HG03469 (cell line): ENCODE results near the gene GRIK2.
"Not testable (repeated sequence)": the region's sequence is repeated elsewhere in the genome, so short reads cannot be mapped to it uniquely, and the experiment has no call there.

Experiments
- ATAC-seq: cut with Tn5 transposase; IDR thresholded peaks from one replicate; pipeline ENCODE4 v1.9.1; 2021; ENCODE audit warnings: mild to moderate bottlenecking, moderate library complexity, moderate number of reproducible peaks; ENCODE audit not compliant: unreplicated experiment

GRIK2 gene

GRCh38 chr6:101626269-101626668, 232.8 kb downstream of the GRIK2 start:
- no peak for ATAC-seq

- ATAC-seq, result no peak
Observed at GRCh38 chr6:101630941-101631340, 237.4 kb downstream of the GRIK2 start.

DNA sequence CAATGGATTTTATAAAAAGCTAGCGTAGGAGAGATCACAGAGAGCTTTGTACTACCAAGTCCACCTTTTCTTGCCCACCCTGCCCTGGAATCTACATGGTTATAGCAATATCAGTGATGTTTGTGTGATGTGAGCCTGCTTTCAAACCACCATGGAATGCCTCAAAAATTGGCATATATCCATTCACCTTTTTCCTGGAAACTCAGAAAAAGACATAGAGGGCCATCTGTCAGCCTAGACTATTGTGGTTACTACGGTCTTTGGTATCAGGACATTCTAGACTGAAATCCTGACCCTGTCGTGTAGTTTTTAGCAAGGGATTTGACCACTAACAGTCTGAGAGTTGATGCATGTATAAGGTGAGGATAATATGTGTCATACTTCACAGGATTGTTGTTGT, 239.6 kb downstream of the GRIK2 start:
- ATAC-seq, result no peak

DNA sequence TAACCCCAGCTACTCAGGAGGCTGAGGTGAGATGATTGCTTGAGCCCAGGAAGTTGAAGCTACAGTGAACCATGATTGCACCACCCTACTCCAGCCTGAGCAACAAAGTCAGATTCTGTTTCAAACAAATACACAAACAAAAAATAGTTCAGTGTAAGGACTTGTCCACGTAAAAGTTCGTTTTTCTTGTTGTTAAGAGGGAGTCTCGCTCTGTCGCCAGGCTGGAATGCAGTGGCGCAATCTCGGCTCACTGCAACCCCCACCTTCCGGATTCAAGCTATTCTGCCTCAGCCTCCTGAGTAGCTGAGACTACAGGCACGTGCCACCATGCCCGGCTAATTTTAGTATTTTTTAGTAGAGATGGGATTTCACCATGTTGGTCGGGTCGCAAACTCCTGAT, 245.4 kb downstream of the GRIK2 start:
- ATAC-seq, result not testable (repeated sequence)

DNA sequence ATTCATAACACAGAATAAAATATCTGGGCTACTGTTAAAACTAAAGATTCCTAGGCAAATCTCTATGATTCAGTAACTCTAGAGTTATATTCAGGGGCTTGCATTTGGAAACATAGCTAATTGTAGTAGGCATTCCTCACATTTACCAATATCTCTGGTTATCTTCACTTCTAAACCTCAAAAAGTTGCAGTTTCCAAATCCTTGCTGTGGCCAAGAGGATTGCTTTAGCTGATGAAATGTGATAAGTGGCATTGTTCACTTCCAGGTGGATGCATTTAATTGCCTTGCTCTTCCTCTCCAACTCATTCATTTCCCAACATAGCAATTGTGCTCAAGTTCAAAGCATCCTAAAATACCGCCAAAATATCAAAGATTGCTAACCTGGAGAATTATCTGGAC, 246.6 kb downstream of the GRIK2 start:
- no peak for ATAC-seq

- no peak for ATAC-seq
Observed at GRCh38 chr6:101645770-101646169, 252.3 kb downstream of the GRIK2 start.

- no peak for ATAC-seq
Observed at GRCh38 chr6:101650402-101651100, 257.0 kb downstream of the GRIK2 start.

GRCh38 chr6:101652079-101652478, 258.6 kb downstream of the GRIK2 start:
- ATAC-seq, result no peak

DNA sequence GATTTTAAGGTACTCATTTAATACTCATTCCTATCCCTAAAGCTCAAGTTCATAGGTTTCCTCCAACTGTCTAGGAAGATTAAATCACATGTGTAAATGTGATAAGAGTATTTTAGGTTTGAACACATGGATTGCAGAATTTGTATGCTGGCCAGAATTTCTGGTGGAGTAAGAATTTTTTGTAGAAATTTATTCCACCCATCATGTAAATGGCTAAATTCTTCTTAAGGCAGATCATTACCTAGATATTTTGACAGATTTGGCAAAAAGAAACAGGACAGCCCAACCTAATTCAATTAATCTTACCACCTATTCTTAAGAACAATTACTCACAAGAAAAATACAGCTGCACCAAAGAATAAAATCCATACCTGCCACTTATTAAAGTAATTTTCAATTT, 261.6 kb downstream of the GRIK2 start:
- no peak for ATAC-seq

DNA sequence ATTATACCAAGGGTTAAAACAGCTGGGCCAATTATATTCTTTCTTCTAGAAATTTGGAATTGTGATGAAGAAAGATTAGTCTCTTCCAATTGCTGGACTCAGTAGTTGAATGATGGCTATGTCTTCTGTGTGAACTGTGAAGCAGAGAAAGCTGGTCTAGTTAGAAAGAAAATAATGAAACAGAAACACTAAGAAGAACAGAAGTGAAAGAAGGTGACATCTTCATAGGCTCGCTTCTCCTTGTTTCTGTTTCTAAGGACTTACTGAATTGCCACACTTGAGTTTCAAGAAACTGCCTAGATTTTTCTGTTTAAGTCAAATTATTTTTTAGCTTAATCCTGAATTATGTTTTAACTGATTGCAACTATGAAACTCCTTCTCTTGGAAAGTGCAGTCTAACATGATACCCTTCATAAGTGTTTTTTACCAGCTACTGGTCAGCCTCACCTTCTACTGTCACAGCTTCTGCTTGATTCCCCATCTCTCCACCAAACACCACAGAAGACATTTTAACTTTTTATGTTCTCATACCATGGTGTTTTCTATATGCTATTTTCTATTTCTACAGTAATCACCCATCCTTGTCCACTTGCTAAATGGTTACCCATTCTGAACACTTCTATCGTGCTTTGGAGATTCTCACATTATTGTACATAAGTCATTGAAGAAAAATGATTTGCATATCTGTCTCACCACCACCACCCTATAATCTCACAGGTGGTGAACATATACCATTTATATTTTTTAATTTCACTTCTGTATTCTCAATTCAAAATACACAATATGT, 268.8 kb downstream of the GRIK2 start:
- ATAC-seq, result no peak

GRCh38 chr6:101663100-101663499, 269.6 kb downstream of the GRIK2 start:
- no peak for ATAC-seq

DNA sequence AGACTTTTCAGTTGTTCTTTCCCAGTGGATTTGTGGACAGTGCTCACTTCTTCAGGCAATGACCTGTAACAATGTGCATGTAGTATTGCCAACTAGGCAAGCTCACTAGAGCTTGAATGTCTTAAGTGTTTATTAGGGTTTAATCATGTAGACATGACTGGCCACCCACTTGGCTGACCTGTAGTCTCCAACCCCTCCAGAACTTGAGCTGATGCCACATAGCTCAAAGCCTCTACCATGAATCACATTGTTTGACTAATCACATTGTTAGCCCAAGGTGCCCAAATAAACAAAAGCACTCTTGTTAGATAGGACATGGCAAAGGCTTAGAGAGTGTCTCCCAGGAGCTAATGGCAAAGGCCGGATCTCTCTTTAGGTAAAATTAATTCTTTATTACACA, 272.7 kb downstream of the GRIK2 start:
- ATAC-seq, result no peak

DNA sequence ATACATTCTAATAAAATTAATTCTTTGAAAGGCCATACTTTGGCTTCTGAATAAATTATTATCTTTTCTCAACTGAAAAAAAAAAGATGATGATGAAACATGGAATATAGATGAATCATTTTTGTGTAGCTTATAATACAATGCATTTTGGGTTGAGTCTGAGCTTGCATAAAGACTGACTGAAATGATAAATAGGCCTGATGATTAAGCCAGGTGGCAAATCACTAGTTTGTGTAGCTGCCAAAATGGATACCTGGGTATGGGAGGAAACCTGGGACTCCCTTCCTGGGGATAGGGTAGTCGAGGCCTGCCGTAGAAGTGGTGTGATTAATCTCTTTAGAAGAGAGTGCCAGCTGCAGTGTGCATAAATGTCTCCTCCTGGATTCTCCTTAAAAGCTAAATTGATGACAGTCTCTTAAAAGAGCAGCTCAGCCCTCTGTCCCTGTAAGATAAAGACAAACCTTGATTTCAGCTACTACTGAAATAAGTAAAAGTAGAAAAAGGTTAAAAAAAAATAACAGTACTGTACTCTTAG, 275.1 kb downstream of the GRIK2 start:
- no peak for ATAC-seq

- no peak for ATAC-seq
Observed at GRCh38 chr6:101676187-101676586, 282.7 kb downstream of the GRIK2 start.

DNA sequence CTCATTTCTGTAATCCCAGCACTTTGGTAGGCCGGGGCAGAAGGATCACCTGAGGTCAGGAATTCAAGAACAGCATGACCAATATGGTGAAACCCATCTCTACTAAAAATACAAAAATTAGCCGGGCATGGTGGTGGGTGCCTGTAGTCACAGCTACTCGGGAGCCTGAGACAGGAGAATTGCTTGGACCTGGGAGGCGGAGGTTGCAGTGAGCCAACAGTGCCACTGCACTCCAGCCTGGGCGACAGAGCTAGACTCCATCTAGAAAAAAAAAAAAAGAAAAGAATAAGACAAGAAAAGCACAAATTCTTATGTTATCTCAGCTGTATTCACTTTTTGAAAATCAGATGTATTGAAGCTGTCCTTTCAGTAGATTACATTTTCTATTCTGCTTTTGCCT, 289.4 kb downstream of the GRIK2 start:
- no peak for ATAC-seq

DNA sequence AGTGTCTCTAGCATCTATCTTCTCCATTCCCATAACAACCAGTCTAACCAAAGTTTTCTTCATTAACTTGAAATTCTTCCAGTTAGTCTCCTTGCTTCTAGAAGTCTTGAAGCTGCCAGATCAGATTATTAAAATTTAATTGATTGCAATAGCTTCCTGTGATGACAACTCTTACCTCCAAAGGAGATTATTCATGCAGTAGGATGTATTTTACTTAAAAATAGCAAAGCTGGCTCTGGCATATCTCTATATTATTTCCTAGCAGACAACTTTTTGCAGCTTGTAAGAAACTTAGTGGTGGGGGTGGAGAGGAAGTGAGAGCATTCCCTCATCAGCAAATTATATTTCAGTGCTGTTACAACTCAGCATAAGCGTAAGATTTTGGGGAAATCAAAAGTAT, 290.4 kb downstream of the GRIK2 start:
- no peak for ATAC-seq

GRCh38 chr6:101686653-101687052, 293.1 kb downstream of the GRIK2 start:
- no peak for ATAC-seq

DNA sequence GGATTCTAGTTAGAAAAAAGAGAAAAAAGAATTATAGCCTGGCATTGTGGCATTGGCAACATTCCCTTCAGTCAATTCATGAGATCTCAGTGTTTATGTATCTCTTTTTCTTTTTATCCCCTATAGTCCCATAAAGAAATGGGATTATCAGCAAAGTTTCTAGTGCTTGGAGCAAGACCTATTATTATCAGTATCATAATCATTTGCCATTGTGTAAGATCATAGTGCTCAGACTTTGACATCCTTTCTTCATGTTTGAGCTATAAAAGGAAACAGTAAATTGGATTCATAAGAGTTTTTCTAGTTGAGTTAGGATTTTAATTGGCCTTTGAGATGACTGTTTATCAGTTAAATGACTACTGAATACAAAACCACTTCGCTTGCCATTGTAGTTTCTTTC, 295.6 kb downstream of the GRIK2 start:
- ATAC-seq, result no peak

DNA sequence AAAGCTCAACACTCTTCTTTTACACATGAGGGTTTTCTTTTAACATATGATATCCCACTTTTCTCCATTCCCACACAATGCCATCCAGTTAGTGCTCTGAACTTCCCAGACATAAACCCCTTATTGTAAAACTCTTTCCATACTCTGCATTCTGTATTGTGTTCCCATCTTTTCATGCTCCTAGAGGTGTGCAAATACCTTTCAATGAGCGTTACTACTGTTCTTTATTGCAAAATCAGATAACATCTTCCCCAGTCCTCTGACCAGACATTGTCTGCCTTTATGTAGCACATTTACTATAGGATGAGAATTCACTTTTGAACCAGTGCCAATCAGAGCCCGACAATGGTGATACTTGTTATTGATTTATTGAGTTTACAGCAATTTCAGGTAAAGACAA, 296.2 kb downstream of the GRIK2 start:
- no peak for ATAC-seq

- ATAC-seq, result no peak
Observed at GRCh38 chr6:101700655-101701054, 307.1 kb downstream of the GRIK2 start.

DNA sequence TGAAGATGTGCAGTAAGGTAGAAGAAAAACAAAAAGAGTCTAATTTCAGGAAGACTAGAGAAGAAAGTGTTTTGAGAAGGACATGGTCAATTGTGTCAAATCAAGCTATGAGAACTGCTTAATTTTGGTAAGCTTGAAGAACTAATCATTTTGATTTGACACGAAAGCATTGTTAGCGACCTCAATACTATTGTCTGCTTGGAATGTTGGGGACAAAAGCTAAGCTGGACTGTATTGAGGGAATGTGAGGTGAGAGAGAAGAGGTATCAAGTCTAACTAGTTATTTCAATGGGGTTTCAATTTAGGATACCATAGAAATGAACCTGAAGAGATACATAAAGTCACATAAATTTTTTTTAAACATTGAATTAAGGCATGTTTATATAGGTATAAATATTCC, 309.8 kb downstream of the GRIK2 start:
- ATAC-seq, result no peak

GRCh38 chr6:101705866-101706265, 312.4 kb downstream of the GRIK2 start:
- ATAC-seq, result no peak
